Jurkat, Clone E6-1 (cell line): ENCODE results near the gene PJA1.

Experiments
- DNase-seq: peaks from one replicate; pipeline ENCODE4 v3.0.0-alpha.2; 2011; ENCODE audit warnings: low read depth, low spot score
- H3K4me3 ChIP-seq: 2 replicates; pipeline ENCODE4 v1.5.1; 2011; ENCODE audit warnings: mild to moderate bottlenecking, low read length, control low read depth, moderate library complexity

PJA1 gene

DNA sequence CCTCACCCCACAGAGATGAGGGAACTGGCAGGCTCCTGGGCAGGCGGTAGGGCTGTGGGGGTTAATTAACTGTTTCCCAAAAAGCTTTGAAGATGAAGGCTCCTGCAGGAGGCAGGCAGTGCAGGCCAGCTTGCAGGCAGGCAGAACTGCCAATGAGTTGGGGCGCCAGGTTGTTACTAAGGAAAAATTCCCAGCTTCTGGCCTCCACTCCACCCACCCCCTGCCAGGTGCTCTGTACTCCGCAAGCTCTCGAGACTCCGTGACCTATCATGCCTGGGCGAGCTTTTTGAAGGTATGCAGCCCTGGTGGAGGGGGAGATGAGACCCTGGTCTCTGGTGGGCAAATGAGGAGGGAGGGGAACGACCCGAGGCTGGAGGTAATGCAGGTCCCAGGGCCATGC is 41.8 kb downstream of the PJA1 start:
- DNase-seq: no peak
- no peak overlapping the region for H3K4me3 ChIP-seq

DNA sequence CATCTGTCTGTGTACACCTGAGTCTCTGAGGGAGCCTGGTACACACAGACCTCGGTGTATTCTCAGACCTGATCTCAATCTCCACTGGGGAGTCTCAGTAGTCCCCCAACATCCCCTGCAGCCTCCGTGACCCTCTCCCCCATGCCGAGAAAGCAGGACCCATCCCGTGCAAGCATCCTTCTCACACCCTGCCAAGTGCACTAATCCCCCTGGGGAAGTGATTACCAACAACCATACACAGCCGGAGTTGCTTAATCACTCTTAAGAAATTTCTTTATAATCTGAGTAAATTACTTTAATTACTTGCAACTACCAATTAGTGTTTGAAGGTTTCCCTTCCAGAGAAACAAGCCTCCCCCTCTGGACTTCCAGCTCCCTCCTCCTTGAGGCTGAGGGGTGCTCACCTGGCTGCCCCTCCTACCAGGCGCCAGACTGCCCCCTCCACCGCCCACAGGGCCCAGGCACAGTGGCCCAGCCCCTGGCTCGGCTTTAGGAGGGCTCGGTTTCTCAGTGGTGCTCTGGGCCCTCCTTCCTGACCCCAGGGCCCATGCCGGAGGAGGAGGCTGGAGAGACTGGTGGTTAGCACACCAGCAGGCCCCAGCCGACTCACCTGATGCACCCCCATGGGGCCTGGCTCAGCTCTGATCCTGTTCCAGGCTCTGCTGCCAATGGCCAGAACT is 43.8 kb downstream of the PJA1 start:
- no peak for DNase-seq
- H3K4me3 ChIP-seq: no peak overlapping the region

DNA sequence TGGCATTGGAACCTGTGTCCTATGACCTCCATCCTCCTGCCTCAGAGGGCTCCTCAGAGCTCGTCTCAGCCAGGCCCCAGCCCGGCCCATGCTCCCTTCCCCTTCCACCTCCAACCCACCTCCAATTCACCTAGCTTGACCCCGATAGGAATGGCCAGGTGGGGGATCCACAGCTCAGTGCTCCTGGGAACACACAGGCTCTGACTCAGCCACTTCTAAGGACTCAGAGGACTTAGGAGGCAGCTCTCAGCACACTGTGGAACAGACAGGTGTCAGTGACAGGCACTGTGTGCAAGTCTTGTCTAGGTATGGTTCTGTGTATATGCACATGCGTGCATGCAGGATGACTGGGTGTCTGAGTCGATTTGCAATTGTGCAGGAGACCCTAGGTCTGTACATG is 44.8 kb downstream of the PJA1 start:
- H3K4me3 ChIP-seq: no peak overlapping the region
- DNase-seq: no peak

DNA sequence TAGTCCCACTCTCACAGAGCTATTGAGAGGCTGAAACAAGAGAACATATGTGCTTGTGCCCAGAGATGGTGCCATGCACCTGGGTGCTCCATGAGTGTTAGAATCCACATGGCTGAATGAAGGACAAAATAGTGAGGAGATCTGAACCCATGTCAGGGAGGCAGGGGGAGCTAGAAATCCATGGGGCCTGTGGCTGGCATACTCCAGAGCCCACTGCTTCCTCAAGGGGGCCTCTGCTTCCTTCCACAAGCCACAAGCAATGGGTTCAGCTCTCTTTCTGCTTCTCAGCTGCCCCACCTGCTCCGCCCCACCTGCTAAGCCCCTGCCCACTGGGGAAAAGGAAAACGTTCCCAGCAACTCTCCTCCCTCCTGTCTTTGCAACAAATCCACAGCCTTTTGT is 46.1 kb downstream of the PJA1 start:
- DNase-seq: peak; percentile 20

DNA sequence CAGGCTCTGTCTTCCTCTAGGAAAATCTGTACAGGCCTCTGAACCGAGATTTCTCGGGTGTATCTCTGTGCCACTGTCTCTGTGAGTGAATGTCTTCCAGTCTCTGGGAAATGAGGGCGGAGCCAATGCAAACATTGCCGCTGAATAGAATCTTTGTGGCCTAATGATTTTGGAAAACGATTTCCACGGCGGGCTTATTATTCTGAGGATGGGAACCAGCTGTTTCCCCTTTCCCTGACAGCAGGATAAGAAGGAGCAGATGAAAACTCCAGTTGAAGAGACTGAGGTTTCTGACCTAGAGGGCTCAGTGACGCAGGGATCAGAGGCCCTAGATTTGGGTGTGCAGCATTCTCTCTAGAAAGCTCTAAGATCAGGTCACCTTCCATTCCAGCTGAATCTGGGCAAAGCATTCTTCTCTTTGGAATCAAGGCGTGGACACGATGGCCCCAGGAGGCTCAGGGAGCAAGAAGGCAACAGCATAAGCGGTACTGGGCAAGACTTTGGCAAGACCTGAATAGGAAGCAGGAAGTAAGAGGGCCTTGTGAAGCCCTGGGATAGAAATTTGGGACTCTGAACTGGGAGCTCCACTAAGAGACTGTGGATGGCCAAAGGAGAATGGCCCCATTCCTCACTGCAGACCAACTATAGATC is 47.3 kb downstream of the PJA1 start:
- no peak overlapping the region for H3K4me3 ChIP-seq
- no peak for DNase-seq

More for the DNA sequence above, 46.1 kb downstream of the PJA1 start:
- H3K4me3 ChIP-seq: no peak overlapping the region

DNA sequence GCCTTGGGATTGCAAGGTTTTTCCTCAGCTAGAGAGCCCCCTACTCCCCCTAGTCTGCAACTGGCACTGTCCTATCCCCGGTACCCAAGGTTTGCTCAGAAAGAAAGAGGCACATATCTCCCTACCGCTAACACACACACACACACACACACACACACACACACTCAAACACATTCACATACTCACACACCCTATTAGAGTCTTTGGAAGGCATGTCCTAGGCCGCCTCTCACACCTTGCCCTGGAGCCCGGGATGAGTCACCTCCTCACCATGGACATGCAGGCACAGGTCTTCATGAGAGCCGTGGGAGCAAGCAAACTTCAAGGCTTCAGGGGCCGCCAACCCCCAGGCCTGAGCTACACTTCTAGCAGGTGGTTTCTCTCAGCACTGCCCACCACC is 49.2 kb downstream of the PJA1 start:
- H3K4me3 ChIP-seq: no peak overlapping the region
- DNase-seq: no peak

DNA sequence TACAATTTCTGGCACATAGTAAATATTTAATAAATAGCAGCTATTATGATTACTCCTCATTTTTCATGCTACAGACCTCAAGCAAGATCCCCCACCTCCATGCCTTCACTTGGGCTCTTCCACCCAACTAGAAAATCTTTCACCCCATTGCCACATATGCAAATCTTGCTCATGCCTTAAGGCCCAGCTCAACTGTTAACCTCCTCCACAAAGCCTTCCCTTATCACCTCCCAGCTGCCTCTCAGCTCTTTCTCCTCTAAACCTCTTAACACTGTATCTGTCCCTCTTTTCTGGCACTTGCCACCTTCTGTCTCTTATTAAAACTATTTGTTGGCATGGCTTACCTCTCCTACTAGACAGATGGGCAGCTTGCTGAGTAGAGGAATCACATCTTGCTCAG is 51.5 kb downstream of the PJA1 start:
- no peak for DNase-seq
- no peak overlapping the region for H3K4me3 ChIP-seq
